ENCODE measurements around the gene USP12.

DNA sequence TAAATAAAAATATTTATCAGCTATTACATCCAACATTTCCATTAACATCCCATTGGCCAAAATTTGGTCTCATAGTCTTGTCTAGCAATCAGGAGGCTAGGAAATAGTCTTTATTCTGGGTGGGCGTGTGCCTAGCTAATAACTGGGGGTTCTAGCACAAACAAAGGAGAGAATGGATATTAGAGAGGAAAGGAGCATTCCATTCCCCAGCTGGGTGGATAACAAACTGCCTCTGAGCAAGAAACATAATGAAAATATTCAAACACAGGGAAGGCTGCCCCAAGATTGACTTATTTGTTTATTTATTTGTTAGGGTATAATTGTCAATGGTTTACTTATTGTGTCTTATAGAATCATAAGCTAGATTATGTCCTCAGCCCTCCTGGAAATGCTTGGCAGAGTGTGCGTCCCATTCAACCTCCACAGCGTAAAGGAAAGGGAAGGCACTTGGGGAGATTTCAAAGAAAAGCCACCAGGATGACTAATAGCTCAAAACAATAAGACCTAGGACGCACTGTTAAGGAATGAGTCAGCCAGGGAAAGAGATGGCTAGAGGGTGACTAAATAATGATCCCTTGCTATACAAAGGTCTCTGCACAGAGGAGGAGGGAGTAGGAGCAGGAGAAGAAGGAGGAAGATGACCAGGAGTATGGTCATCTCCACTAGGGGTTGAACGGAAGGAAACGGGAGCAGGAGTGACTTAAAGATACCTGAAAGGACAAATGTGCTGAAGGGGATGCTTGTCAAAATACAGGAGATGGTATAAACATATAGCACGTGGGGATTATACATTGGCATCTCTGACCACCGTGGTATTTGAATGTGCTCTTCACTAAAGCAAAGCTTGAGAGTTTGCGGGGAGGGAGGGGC is 23.5 kb upstream of the USP12 start:
- TF ChIP-seq, protein P1, sequence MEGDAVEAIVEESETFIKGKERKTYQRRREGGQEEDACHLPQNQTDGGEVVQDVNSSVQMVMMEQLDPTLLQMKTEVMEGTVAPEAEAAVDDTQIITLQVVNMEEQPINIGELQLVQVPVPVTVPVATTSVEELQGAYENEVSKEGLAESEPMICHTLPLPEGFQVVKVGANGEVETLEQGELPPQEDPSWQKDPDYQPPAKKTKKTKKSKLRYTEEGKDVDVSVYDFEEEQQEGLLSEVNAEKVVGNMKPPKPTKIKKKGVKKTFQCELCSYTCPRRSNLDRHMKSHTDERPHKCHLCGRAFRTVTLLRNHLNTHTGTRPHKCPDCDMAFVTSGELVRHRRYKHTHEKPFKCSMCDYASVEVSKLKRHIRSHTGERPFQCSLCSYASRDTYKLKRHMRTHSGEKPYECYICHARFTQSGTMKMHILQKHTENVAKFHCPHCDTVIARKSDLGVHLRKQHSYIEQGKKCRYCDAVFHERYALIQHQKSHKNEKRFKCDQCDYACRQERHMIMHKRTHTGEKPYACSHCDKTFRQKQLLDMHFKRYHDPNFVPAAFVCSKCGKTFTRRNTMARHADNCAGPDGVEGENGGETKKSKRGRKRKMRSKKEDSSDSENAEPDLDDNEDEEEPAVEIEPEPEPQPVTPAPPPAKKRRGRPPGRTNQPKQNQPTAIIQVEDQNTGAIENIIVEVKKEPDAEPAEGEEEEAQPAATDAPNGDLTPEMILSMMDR (IDR thresholded peaks at IDR 0.05) = no peak
- TF ChIP-seq EZH2 (IDR thresholded peaks at IDR 0.05) (no peak), EZH2phosphoT487 (IDR thresholded peaks at IDR 0.05) (no peak)
